ENCODE data around the gene ACSS1.

ACSS1 gene

GRCh38 chr20:25054995-25055629, 2.8 kb downstream of the ACSS1 start:
- peak overlapping the region; percentile 87 for H3K4me3 ChIP-seq
- no peak for DNase-seq (ENCODE audit: low spot score)
- TF ChIP-seq CTCF (IDR thresholded peaks at IDR 0.05) = no peak
- H3K27ac ChIP-seq = peak overlapping the region; percentile 93 to 96

GRCh38 chr20:25054096-25054820, 3.7 kb downstream of the ACSS1 start:
- no peak for DNase-seq (ENCODE audit: low spot score)
- TF ChIP-seq CTCF (IDR thresholded peaks at IDR 0.05) = no peak
- Histone ChIP-seq H3K4me3 (peak overlapping the region; percentile 20), H3K27ac (peak overlapping the region; percentile 93 to 96)

GRCh38 chr20:25053255-25054031, 4.5 kb downstream of the ACSS1 start:
- H3K27ac ChIP-seq = peak overlapping the region; percentile 93 to 96
- DNase-seq (ENCODE audit: low spot score) = peak; percentile 75
- TF ChIP-seq CTCF (IDR thresholded peaks at IDR 0.05) = no peak
- H3K4me3 ChIP-seq = peak overlapping the region; percentile 20

- H3K4me3 ChIP-seq = peak overlapping the region; percentile 42
- H3K27ac ChIP-seq = peak overlapping the region; percentile 93 to 96
- no peak for TF ChIP-seq CTCF (IDR thresholded peaks at IDR 0.05)
- DNase-seq (ENCODE audit: low spot score) = peak; percentile 82
Measured at GRCh38 chr20:25052255-25053194, 5.4 kb downstream of the ACSS1 start.

GRCh38 chr20:25051386-25052155, 6.4 kb downstream of the ACSS1 start:
- Histone ChIP-seq H3K27ac (peak overlapping the region; percentile 93 to 96), H3K4me3 (no peak overlapping the region)
- TF ChIP-seq CTCF (IDR thresholded peaks at IDR 0.05) = no peak
- peak; percentile 55 for DNase-seq (ENCODE audit: low spot score)
